ENCODE data around the gene IPO7.
"Not testable (repeated sequence)": the region's sequence is repeated elsewhere in the genome, so short reads cannot be mapped to it uniquely, and the experiment has no call there.

Gene IPO7

DNA sequence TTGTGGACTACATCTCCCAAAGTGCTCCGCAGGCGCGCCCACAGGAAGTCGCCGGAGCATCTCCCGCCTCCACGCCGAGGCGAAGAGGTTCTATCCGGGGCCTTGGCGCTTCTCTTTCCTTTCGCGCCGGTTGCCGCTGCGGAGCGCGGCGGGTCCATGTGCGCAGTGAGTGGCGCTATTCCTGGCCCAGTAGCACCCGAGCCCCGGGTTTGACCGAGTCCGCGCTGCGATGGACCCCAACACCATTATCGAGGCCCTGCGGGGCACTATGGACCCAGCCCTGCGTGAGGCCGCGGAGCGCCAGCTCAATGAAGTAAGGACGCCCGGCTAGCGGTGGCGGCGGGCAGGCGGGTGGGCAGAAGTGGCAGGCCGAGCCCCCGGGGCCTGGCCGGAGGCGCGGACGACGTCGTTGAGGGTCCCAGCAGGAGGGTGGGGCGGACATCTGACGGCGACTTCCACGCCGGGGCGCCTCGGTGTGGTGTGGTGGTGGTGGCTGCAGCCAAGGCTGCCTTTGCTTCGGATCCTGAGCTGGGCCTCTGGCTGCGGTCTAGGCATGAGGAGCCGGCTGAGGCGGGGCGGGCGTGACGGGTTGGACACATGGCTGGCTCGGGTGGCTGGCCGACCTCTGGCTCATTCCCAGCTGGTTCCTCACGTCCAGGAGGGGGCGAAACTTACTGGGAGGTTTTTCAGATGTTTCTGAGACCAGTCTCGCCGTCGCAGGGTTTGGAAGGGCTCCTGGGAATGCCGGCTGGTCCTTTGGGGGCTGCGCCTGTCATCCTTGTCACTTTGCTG lies at the start of gene IPO7:
TSS of gene IPO7 (plus strand) at position 118 of the 792 bp plus-strand sequence. CDS start at position 230, 112 bp downstream.
- DNase-seq (ENCODE audit: low spot score): peak; percentile 91

DNA sequence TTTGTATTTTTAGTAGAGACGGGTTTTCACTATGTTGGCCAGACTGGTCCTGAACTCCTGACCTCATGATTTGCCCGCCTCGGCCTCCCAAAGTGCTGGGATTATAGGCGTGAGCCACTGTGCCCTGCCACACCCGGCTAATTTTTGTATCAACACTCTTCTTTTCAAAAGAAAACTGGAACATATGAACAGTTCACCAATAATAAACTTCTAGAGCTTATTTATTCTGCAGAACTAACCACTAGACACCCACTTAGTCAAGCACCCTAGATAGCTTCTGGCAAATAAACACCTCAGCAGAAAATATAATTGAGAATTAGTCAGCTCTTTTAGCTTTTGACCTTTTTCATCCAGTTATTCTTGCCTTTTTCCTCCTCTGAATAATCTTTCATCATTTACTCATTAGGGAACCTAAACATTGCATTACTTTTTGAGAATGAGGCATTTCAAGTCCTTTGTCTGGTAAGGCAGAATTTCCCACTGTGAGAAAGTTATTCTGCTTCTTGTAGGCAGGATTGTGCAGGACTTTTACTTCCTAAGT lies 42.7 kb upstream of the IPO7 start:
- DNase-seq (ENCODE audit: low spot score): no peak

GRCh38 chr11:9344061-9344680 lies 40.3 kb upstream of the IPO7 start:
- no peak for DNase-seq (ENCODE audit: low spot score)

DNA sequence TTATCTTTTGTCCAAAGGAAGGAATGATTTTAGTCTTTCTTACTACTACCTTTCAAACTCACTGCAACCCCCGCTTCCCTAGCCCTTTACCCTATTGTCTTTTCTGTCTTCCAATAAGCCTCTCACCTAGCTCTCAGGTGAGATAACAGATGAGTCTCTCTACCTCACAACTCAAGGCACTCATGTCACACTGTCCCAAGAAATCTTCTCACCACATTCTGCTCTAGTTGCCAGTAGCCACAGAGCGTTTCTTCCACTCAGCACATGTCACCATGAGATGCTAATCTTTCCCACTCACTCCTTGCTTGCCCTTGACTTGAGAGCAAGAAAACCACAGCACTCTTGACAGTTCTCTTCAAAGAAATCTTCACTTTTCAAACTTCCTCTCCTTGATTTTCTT lies 37.4 kb upstream of the IPO7 start:
- DNase-seq (ENCODE audit: low spot score): no peak

GRCh38 chr11:9347779-9348178 lies 36.7 kb upstream of the IPO7 start:
- not testable (repeated sequence) for DNase-seq (ENCODE audit: low spot score)

- DNase-seq (ENCODE audit: low spot score): no peak
Measured at GRCh38 chr11:9351321-9351881, 33.1 kb upstream of the IPO7 start.

GRCh38 chr11:9357041-9357440 lies 27.4 kb upstream of the IPO7 start:
- DNase-seq (ENCODE audit: low spot score): no peak

GRCh38 chr11:9360862-9361622 lies 23.4 kb upstream of the IPO7 start:
- not testable (repeated sequence) for DNase-seq (ENCODE audit: low spot score)

GRCh38 chr11:9362393-9362863 lies 22.0 kb upstream of the IPO7 start:
- no peak for DNase-seq (ENCODE audit: low spot score)

- DNase-seq (ENCODE audit: low spot score): peak; percentile 97
Measured at GRCh38 chr11:9363954-9364912, 20.2 kb upstream of the IPO7 start.

GRCh38 chr11:9367551-9367950 lies 16.9 kb upstream of the IPO7 start:
- DNase-seq (ENCODE audit: low spot score): no peak

DNA sequence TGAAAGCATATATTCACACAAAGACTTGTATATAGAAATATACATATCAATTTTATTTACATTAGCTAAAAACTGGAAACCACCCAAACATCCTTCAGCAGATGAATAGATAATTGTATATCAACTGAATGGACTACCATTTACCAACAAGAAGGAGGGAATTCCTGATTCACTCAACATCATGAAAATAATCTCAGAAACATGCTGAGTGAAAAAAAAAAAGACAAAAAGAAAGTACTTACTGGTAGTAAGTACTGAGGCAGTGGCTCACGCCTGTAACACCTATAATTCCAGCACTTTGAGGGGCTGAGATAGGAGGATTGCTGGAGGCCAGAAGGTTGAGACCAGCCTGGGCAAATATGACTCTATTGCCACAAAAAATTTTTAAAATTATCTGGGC lies 7.4 kb upstream of the IPO7 start:
- DNase-seq (ENCODE audit: low spot score): no peak

GRCh38 chr11:9379041-9379440 lies 5.4 kb upstream of the IPO7 start:
- no peak for DNase-seq (ENCODE audit: low spot score)

DNA sequence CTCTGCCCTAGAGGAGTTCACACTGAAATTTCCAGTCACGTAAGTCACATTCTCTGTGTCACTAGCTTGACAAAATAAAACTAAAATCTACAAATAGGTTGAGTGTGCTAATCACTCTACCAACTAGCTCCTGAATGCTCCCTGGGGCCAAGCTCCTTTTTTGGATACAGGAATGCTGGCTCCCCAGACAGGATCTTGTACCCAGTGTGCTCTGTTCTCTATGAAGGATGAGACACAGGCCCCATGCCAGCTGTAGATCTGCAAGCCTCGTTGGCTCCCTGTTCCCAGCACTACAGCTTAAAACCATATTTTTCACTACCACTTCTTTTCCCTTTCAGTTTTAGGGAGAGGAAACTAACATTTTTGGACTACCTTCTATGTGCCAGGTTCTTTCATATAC lies 3.7 kb upstream of the IPO7 start:
- no peak for DNase-seq (ENCODE audit: low spot score)

DNA sequence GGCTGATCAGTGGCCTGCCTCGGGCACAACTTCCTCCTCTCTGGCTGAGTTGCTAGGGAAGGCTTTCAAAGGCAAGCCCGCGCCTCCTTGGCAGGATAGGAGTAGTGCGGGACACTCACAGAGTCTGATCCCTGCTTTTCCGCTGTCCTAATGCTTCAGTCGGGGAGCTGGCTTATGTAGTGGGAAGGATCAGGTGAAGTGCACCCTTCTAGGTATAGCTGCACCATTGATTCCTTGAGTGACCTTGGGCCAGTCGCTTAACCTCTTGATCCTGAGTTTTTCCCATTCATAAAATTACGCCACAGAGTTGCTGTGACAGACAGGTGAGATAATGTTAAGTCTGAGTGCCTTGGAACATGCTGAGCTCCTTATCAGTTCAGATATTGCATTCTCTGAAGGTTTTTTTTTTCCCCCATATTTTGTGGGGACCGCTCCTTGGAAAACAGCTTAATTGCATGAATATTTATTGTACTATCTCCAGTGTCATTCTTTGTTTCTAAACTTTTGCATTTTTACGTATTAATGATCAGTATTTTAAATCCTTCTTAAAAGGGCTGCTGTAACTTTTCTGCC lies 961 bp downstream of the IPO7 start:
- DNase-seq (ENCODE audit: low spot score): peak; percentile 43

DNA sequence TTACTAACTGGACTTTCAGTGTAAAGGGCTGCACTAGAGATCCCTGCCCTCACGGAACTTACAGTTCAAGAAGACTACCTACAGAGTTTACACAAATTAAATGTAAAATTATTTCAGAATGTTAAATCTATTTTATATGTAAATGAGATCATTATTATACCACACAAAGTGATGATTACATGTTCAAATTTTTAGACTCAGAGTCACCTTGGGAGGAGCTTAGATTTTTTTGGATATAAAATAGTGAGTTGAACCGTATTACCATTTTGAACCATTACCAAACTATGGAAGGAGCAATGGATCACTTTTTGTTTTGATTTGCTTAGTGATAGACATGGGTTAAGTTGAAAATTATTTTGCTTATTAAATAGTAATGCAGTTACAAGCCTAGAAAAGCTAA lies 1.6 kb downstream of the IPO7 start:
- DNase-seq (ENCODE audit: low spot score): no peak

DNA sequence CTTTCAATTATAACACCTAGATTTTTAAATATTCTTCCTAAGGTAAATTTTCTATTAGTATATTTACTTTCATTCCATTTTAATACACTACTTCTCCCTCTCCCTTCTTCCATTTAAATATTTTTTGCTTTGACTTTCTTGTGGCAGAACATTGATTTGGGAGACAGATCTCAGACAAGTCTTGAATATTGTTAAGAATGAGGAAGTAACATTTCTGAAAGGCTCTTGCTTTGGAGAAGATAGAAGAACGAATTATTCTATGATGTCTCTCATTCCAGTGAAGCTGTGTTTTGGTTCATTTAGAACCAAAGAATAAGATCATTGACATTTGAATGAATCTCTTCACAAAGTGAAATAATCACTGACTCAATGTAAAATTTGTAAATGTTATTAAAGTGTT lies 2.4 kb downstream of the IPO7 start:
- no peak for DNase-seq (ENCODE audit: low spot score)

DNA sequence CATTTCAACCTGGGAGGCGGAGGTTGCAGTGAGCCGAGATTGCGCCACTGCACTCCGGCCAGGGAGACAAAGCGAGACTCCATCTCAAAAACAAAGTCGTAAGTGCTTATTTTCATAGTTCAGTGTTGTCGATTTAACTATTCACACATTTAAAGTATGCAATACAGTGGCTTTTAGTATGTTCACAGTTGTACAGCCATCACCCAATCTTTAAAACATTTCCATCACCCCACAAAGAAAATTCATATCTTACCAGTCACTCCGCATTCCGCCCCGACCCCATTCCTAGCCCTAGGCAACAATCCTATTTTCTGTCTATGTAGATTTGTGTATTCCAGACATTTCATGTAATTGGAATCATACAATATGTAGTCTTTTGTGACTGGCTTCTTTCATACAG lies 11.9 kb downstream of the IPO7 start:
- DNase-seq (ENCODE audit: low spot score): no peak

- no peak for DNase-seq (ENCODE audit: low spot score)
Measured at GRCh38 chr11:9396752-9397151, 12.3 kb downstream of the IPO7 start.
